Esophagus squamous epithelium (tissue), 5 donors: ENCODE data around the gene AVP. TPM values are rescaled to one million over a fixed set of nuclear protein-coding genes. Genes with fewer than 3 reads are reported as not detected.
A peak's percentile ranks its signal among the peaks of the same experiment; 100 is the strongest.
"Not testable (repeated sequence)": the region's sequence is repeated elsewhere in the genome, so short reads cannot be mapped to it uniquely, and the experiment has no call there.

Experiments
- DNase-seq: peaks from one replicate; lab custom pipeline; 2025; lab: John Stamatoyannopoulos, UW
- H3K27ac ChIP-seq, 4 donors: fragments of 200-600 bp; sonication (generic); one replicate each; pipeline ENCODE4 v1.5.1; 2016 to 2019; ENCODE audit warnings: mild to moderate bottlenecking in 1 of 4
- H3K27me3 ChIP-seq, 4 donors: fragments of 200-600 bp; sonication (generic); 1 replicate in 3 of 4; 2 replicates in 1 of 4; pipeline versions ENCODE4 v1.5.1 to v1.6.0; 2017 to 2021; ENCODE audit warnings: antibody characterized with exemption in 1 of 4
- H3K36me3 ChIP-seq, 3 donors: fragments of 200-600 bp; sonication (generic); one replicate each; pipeline ENCODE4 v1.5.1; 2016 to 2019
- H3K4me1 ChIP-seq, 3 donors: fragments of 200-600 bp; sonication (generic); one replicate each; pipeline ENCODE4 v1.5.1; 2017 to 2019
- H3K4me3 ChIP-seq, 4 donors: fragments of 200-600 bp; sonication (generic); 1 replicate in 3 of 4; 2 replicates in 1 of 4; pipeline ENCODE4 v1.5.1; 2016 to 2019; ENCODE audit warnings: mild to moderate bottlenecking in 2 of 4, moderate library complexity in 1 of 4
- H3K9me3 ChIP-seq, 3 donors: fragments of 200-600 bp; sonication (generic); one replicate each; pipeline ENCODE4 v1.5.1; 2016 to 2019
- POLR2A ChIP-seq, 4 donors: fragments of 450-650 bp; IDR thresholded peaks; one replicate each; pipeline ENCODE4 v1.6.1; 2017; ENCODE audit warnings: antibody characterized with exemption in 4 of 4, mild to moderate bottlenecking in 4 of 4, moderate library complexity in 3 of 4
- WGBS, 2 donors: methylation state at CpG; one replicate each; pipeline ENCODE4 v1.1.5; 2018; 5-methylcytosine and 5-hydroxymethylcytosine counted together
- intact Hi-C: fragments of 100-400 bp; cut with DNase I; formaldehyde crosslinking; loops from one replicate; pipeline ENCODE4 v1.15.0; 2022
- total RNA-seq, 4 donors: library from RNA; depleted of rRNA; stranded (reverse); fragments of >200 nt; gene quantifications; one replicate each; pipeline ENCODE4 v1.1.0, GENCODE V29; 2016
- TF ChIP-seq, protein P1 (sequence below), 6 experiments: fragments of 450-650 bp in 4 of 6; fragments of 200-600 bp in 2 of 6; sonication (generic) in 2 of 6; IDR thresholded peaks; one replicate each; pipeline ENCODE4 v1.5.1; 2016 to 2019; ENCODE audit warnings: antibody characterized with exemption in 6 of 6, mild to moderate bottlenecking in 4 of 6, moderate library complexity in 4 of 6
- donor health status: DM: yes; HTN: yes; CAD: no.

The AVP gene
- total RNA-seq, 4 donors from 2014 or later, result not detected

DNA sequence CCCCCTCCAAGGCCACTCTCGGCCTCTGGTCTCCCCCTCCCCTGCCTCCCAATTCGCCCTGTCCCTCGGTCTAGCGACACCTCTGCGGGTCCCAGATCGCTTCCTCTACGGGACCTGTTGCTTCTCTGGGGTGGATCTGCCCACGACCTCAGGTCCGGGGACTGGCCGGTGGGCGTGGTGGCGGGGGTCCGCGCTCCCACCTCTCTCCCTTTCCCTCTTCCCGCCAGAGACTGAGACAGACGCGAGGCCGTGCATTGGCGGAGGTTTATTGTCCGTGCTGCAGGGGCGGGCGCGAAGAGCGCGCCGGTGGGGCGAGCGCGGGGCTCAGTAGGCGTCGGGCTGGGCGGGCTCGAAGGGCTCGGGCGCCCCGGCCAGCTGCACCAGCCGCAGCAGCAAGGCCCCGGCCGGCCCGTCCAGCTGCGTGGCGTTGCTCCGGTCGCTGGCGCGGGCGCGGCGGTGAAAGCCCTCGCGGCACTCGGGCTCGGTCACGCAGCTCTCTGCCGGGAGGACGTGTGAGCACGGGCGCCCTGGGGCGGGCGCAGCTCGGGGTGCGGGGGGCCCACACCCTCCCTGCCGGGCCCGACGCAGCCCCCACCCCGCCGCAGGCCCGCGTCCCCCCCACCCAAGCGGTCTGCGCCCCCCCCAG, 2.1 kb downstream of the AVP start:
- H3K36me3 ChIP-seq, result no peaks in the 10 kb centered on the region
- H3K27me3 ChIP-seq, result peaks cover 0 to 76% (median 10%) of the 10 kb centered on the region in 4 donors
- H3K4me1 ChIP-seq, result peaks cover 5 to 25% (median 13%) of the 10 kb centered on the region in 3 donors
- H3K4me3 ChIP-seq, result peak overlapping the region; percentile 24 to 64 (median 36)
- H3K9me3 ChIP-seq, result no peaks in the 10 kb centered on the region
- WGBS, 2 donors, result 20 to 31% methylated on average over 4 to 12 of the region's 71 CpGs
- no peak for DNase-seq
- no peak overlapping the region for H3K27ac ChIP-seq
- TF ChIP-seq, protein P1, sequence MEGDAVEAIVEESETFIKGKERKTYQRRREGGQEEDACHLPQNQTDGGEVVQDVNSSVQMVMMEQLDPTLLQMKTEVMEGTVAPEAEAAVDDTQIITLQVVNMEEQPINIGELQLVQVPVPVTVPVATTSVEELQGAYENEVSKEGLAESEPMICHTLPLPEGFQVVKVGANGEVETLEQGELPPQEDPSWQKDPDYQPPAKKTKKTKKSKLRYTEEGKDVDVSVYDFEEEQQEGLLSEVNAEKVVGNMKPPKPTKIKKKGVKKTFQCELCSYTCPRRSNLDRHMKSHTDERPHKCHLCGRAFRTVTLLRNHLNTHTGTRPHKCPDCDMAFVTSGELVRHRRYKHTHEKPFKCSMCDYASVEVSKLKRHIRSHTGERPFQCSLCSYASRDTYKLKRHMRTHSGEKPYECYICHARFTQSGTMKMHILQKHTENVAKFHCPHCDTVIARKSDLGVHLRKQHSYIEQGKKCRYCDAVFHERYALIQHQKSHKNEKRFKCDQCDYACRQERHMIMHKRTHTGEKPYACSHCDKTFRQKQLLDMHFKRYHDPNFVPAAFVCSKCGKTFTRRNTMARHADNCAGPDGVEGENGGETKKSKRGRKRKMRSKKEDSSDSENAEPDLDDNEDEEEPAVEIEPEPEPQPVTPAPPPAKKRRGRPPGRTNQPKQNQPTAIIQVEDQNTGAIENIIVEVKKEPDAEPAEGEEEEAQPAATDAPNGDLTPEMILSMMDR (IDR thresholded peaks at IDR 0.05), result no peak
- TF ChIP-seq POLR2A (IDR thresholded peaks at IDR 0.05), result no peak
- intact Hi-C loops, result no loop called here

DNA sequence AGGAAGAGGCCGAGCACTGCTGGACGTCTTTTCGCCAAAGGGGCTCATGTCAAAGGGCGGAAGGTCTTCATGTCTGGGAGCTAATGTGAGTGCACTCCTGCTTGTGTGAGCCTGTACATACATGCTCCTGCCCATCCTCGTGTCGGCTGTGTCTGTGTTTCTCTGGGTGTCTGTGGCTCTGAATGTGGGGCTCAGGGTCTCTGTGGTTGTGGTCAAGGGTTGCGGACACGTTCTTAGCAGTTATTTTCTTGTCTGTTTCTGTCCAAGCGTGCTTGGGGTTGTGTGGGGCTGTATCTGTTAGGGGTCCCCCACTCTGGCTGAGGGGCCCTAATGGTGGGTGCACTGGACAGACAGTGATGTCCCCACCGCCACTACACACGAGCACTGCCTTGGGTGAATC, 2.9 kb downstream of the AVP start:
- no peak overlapping the region for H3K4me3 ChIP-seq
- 69 to 81% methylated on average over 9 of the region's 11 CpGs for WGBS, 2 donors
- no peak for DNase-seq
- no peaks in the 10 kb centered on the region for H3K36me3 ChIP-seq
- peaks cover 0 to 80% (median 10%) of the 10 kb centered on the region in 4 donors for H3K27me3 ChIP-seq
- H3K9me3 ChIP-seq, result no peaks in the 10 kb centered on the region
- intact Hi-C loops, result no loop called here
- H3K4me1 ChIP-seq, result peaks cover 5 to 25% (median 13%) of the 10 kb centered on the region in 3 donors
- no peak for TF ChIP-seq POLR2A (IDR thresholded peaks at IDR 0.05)
- TF ChIP-seq, protein P1 (IDR thresholded peaks at IDR 0.05), result no peak
- no peak overlapping the region for H3K27ac ChIP-seq

DNA sequence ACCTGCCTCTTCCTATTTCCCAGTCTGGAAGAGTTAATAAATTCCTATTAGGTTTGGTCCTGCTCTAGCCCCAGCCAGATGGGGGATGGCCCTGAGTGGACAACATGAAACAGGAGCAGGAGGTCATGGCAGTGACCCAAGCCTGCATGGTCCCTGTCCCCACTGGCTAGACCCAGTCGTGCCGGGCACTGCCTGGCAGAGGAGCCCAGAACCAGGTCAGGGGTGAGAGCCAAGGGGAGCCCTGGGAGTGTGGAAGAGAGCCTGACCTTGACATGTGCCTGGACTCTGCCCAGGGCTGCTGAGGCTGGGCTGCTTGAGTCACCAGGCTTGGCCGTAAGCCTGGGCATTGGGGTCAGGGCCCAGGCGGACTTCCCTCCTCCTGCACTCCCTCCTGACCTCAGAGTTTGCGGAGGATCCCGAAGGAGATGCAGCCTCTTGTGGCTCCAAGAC, 3.6 kb downstream of the AVP start:
- H3K4me1 ChIP-seq, result peaks cover 5 to 25% (median 13%) of the 10 kb centered on the region in 3 donors
- intact Hi-C loops, result no loop called here
- H3K27ac ChIP-seq, result no peak overlapping the region
- no peaks in the 10 kb centered on the region for H3K36me3 ChIP-seq
- H3K9me3 ChIP-seq, result no peaks in the 10 kb centered on the region
- DNase-seq, result no peak
- no peak overlapping the region for H3K4me3 ChIP-seq
- TF ChIP-seq, protein P1 (IDR thresholded peaks at IDR 0.05), result no peak
- no peak for TF ChIP-seq POLR2A (IDR thresholded peaks at IDR 0.05)
- 28 to 52% methylated on average over 2 to 5 of the region's 6 CpGs for WGBS, 2 donors
- peaks cover 0 to 86% (median 10%) of the 10 kb centered on the region in 4 donors for H3K27me3 ChIP-seq

DNA sequence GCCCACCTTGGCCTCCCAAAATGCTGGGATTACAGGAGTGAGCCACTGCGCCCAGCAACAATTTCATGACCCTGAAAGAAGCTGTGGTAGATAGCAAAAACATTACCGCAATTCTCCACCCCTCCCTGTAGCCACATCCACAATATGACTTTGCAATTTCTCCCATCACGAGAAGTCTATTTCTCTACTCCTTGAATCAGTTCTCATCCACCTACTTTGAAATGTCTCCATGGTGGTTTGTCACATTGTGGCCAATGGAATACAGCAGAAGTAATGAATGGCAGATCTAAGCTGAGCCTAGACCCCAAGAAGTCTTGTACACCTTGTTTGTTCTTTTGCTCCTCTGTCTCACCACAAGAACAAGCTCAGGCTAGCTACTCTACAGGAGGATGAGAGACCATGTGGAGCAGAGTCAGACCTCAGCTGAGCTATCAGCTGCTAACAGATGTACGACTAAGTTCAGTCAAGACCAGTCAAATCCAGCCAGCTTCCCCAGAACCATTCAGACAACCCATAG, 6.8 kb downstream of the AVP start:
- H3K4me1 ChIP-seq, result peaks cover 0 to 15% (median 6%) of the 10 kb centered on the region in 3 donors
- H3K27ac ChIP-seq, result no peak overlapping the region
- H3K4me3 ChIP-seq, result no peak overlapping the region
- H3K9me3 ChIP-seq, result no peaks in the 10 kb centered on the region
- peaks cover 0 to 65% (median 7%) of the 10 kb centered on the region in 4 donors for H3K27me3 ChIP-seq
- intact Hi-C loops, result no loop called here
- H3K36me3 ChIP-seq, result no peaks in the 10 kb centered on the region
- no peak for TF ChIP-seq POLR2A (IDR thresholded peaks at IDR 0.05)
- TF ChIP-seq, protein P1 (IDR thresholded peaks at IDR 0.05), result no peak
- WGBS, 2 donors, result 72 to 73% methylated on average over 4 of the region's 4 CpGs
- DNase-seq, result no peak

DNA sequence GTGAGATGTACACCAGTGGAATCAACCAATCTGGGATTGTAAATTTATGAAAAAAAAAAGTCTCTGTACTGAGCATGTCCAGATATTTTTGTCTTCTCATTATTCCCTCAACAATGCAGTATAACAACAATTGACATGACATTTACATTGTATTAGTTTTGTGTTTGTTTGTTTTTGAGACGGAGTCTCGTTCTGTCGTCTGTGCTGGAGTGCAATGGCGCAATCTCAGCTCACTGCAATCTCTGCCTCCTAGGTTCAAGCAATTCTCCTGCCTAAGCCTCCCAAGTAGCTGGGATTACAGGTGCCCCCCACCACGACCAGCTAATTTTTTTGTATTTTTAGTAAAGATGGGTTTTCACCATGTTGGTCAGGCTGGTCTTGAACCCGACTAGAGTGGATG, 9.2 kb downstream of the AVP start:
- 67 to 71% methylated on average over 6 of the region's 6 CpGs for WGBS, 2 donors
- DNase-seq, H3K4me3 ChIP-seq, H3K36me3 ChIP-seq, H3K9me3 ChIP-seq, intact Hi-C loops, H3K27ac ChIP-seq: not testable (repeated sequence)
- Histone ChIP-seq H3K4me1 (peaks cover 12 to 17% (median 15%) of the 10 kb centered on the region in 3 donors), H3K27me3 (peaks cover 0 to 60% (median 0%) of the 10 kb centered on the region in 4 donors)
